Activated CD4-positive, alpha-beta T cell treated with anti-CD3 and anti-CD28 coated beads for 24 hours (primary cell): ENCODE data around the gene NTF4.
A peak's percentile ranks its signal among the peaks of the same experiment; 100 is the strongest.
"Not testable (repeated sequence)": the region's sequence is repeated elsewhere in the genome, so short reads cannot be mapped to it uniquely, and the experiment has no call there.

Experiments
- DNase-seq, 2 donors: peaks; one replicate each; pipeline ENCODE4 v3.0.0-alpha.2; 2020; ENCODE audit warnings: low read depth in 2 of 2

NTF4 gene

GRCh38 chr19:49020931-49021895 is 43.4 kb downstream of the NTF4 start:
- DNase-seq: no peak

- no peak for DNase-seq
These were observed 44.3 kb downstream of the NTF4 start for GRCh38 chr19:49020342-49020741.

- DNase-seq: peak; percentile 43 to 59
These were observed 45.2 kb downstream of the NTF4 start for GRCh38 chr19:49019242-49019932.

- DNase-seq: not testable (repeated sequence)
These were observed 46.0 kb downstream of the NTF4 start for GRCh38 chr19:49018388-49019241.

- peak; percentile 38 to 39 for DNase-seq
These were observed 46.8 kb downstream of the NTF4 start for GRCh38 chr19:49017666-49018351.

GRCh38 chr19:49017041-49017665 is 47.5 kb downstream of the NTF4 start, which contains the start of gene LHB:
TSS of gene LHB (minus strand) at chr19:49017091. CDS start at chr19:49017081, 10 bp downstream.
- DNase-seq: no peak

- DNase-seq: no peak
These were observed 48.4 kb downstream of the NTF4 start for GRCh38 chr19:49016067-49016839.

- no peak for DNase-seq
These were observed 49.8 kb downstream of the NTF4 start for GRCh38 chr19:49014870-49015255.

GRCh38 chr19:49014123-49014869 is 50.3 kb downstream of the NTF4 start:
- no peak for DNase-seq

- DNase-seq: no peak
These were observed 53.4 kb downstream of the NTF4 start for GRCh38 chr19:49011194-49011593.
